Liver (tissue), 9 donors: ENCODE data around the gene RTP5. TPM values are rescaled to one million over a fixed set of nuclear protein-coding genes. Genes with fewer than 3 reads are reported as not detected.

Experiments used
- DNase-seq: peaks from one replicate; pipeline ENCODE4 v3.0.0-alpha.2; 2017; ENCODE audit warnings: low spot score
- H3K27ac ChIP-seq, 2 donors: one replicate each; pipeline ENCODE4 v1.7.0; 2013; ENCODE audit warnings: inconsistent platforms in 2 of 2, low read length in 2 of 2, control low read depth in 1 of 2, low read depth in 1 of 2, mild to moderate bottlenecking in 1 of 2
- H3K27me3 ChIP-seq, 4 donors: one replicate each; pipeline versions ENCODE4 v1.6.1 to v1.7.0; 2013; ENCODE audit warnings: low read length in 3 of 4, inconsistent platforms in 1 of 4, mild to moderate bottlenecking in 1 of 4, moderate library complexity in 1 of 4; ENCODE audit not compliant: control insufficient read depth in 4 of 4, insufficient read depth in 4 of 4
- H3K36me3 ChIP-seq, 4 donors: one replicate each; pipeline versions ENCODE4 v1.6.1 to v1.7.0; 2013; ENCODE audit warnings: low read length in 3 of 4, mild to moderate bottlenecking in 3 of 4, low read depth in 1 of 4, moderate library complexity in 1 of 4; ENCODE audit not compliant: control insufficient read depth in 4 of 4, insufficient read depth in 3 of 4
- H3K4me1 ChIP-seq, 4 donors: one replicate each; pipeline versions ENCODE4 v1.6.1 to v1.7.0; 2013; ENCODE audit warnings: low read length in 3 of 4, mild to moderate bottlenecking in 3 of 4, moderate library complexity in 1 of 4; ENCODE audit not compliant: control insufficient read depth in 4 of 4, insufficient read depth in 4 of 4
- H3K4me3 ChIP-seq, 3 donors: one replicate each; pipeline versions ENCODE4 v1.6.1 to v1.7.0; 2013; ENCODE audit warnings: low read length in 3 of 3, control low read depth in 1 of 3, low read depth in 1 of 3, mild to moderate bottlenecking in 1 of 3
- H3K9ac ChIP-seq, 2 donors: one replicate each; pipeline ENCODE4 v1.7.0; 2013; ENCODE audit warnings: low read length in 2 of 2, mild to moderate bottlenecking in 2 of 2, moderate library complexity in 2 of 2, control low read depth in 1 of 2, low read depth in 1 of 2
- H3K9me3 ChIP-seq, 4 donors: one replicate each; pipeline versions ENCODE4 v1.6.1 to v1.7.0; 2013; ENCODE audit warnings: low read length in 3 of 4; ENCODE audit not compliant: control insufficient read depth in 4 of 4
- ATF3 ChIP-seq: IDR thresholded peaks from 2 replicates; pipeline ENCODE4 v1.6.1; 2016; ENCODE audit warnings: antibody characterized with exemption
- CTCF ChIP-seq: fragments of 150-350 bp; IDR thresholded peaks from 2 replicates; pipeline ENCODE4 v1.5.1; 2017; ENCODE audit warnings: improper control_type of control experiment, low read depth, low read length; ENCODE audit not compliant: missing input control
- EGR1 ChIP-seq, 2 donors: IDR thresholded peaks; 2 replicates each; pipeline ENCODE4 v1.6.1; 2016 to 2018; ENCODE audit warnings: antibody characterized with exemption in 2 of 2, low read depth in 2 of 2
- FOXA1 ChIP-seq: IDR thresholded peaks from 2 replicates; pipeline ENCODE4 v1.6.1; 2016; ENCODE audit warnings: antibody characterized with exemption
- FOXA2 ChIP-seq: IDR thresholded peaks from 2 replicates; pipeline ENCODE4 v1.6.1; 2016; ENCODE audit warnings: antibody characterized with exemption
- GABPA ChIP-seq, 2 donors: IDR thresholded peaks in 1 of 2; conservative IDR thresholded peaks in 1 of 2; 2 replicates each; pipeline ENCODE4 v1.6.1; 2016; ENCODE audit warnings: antibody characterized with exemption in 2 of 2, mild to moderate bottlenecking in 1 of 2, moderate library complexity in 1 of 2
- HNF4A ChIP-seq, 2 donors: conservative IDR thresholded peaks; 2 replicates each; pipeline ENCODE4 v1.6.1; 2016; ENCODE audit warnings: antibody characterized with exemption in 2 of 2, mild to moderate bottlenecking in 2 of 2
- HNF4G ChIP-seq: IDR thresholded peaks from 2 replicates; pipeline ENCODE4 v1.6.1; 2016; ENCODE audit warnings: antibody characterized with exemption
- JUND ChIP-seq, 2 donors: IDR thresholded peaks; 2 replicates each; pipeline ENCODE4 v1.6.1; 2016; ENCODE audit warnings: antibody characterized with exemption in 2 of 2
- NR2F2 ChIP-seq: IDR thresholded peaks from 2 replicates; pipeline ENCODE4 v1.6.1; 2016; ENCODE audit warnings: antibody characterized with exemption
- RAD21 ChIP-seq, 2 donors: IDR thresholded peaks; 2 replicates each; pipeline ENCODE4 v1.6.1; 2016; ENCODE audit warnings: antibody characterized with exemption in 2 of 2, mild to moderate bottlenecking in 2 of 2
- RXRA ChIP-seq, 2 donors: IDR thresholded peaks; 2 replicates each; pipeline ENCODE4 v1.6.1; 2017 to 2018; ENCODE audit warnings: antibody characterized with exemption in 2 of 2, mild to moderate bottlenecking in 1 of 2
- SP1 ChIP-seq: IDR thresholded peaks from 2 replicates; pipeline ENCODE4 v1.6.1; 2018; ENCODE audit warnings: antibody characterized with exemption, mild to moderate bottlenecking
- TAF1 ChIP-seq: conservative IDR thresholded peaks from 2 replicates; pipeline ENCODE4 v1.6.1; 2016; ENCODE audit warnings: antibody characterized with exemption, mild to moderate bottlenecking
- YY1 ChIP-seq: IDR thresholded peaks from 2 replicates; pipeline ENCODE4 v1.6.1; 2016; ENCODE audit warnings: antibody characterized with exemption, mild to moderate bottlenecking
- ZBTB33 ChIP-seq: IDR thresholded peaks from 2 replicates; pipeline ENCODE4 v1.6.1; 2016; ENCODE audit warnings: antibody characterized with exemption
- WGBS: extraction: QIAGEN DNeasy Blood & Tissue Kit; methylation state at CpG from one replicate; pipeline ENCODE4 v1.1.7; 2013; 5-methylcytosine and 5-hydroxymethylcytosine counted together
- polyA plus RNA-seq, 2 donors: library from polyadenylated mRNA; stranded (reverse) in 1 of 2; unstranded in 1 of 2; fragments of 200-250 nt in 1 of 2; fragments of >200 nt in 1 of 2; fragmentation: Nextera tagmentation in 1 of 2; extraction: Ambion mirVana in 1 of 2; gene quantifications; one replicate each; pipeline versions ENCODE4 v1.2.1 to v1.2.3, GENCODE V29; 2013 to 2015
- total RNA-seq, 2 donors: library from RNA; depleted of rRNA; stranded (reverse); fragments of >200 nt; gene quantifications; one replicate each; pipeline ENCODE4 v1.2.3, GENCODE V29; 2014
- TF ChIP-seq, protein P1 (sequence below): IDR thresholded peaks from 2 replicates; pipeline ENCODE4 v1.6.1; 2016; ENCODE audit warnings: antibody characterized with exemption
- donor health status: healthy.
- donor health status: healthy.
- donor health status: healthy.
- donor health status: healthy.
- donor health status: healthy.

RTP5 gene
- total and polyA plus RNA-seq, 4 donors = under 0.01 to 0.03 TPM; not detected in 2

DNA sequence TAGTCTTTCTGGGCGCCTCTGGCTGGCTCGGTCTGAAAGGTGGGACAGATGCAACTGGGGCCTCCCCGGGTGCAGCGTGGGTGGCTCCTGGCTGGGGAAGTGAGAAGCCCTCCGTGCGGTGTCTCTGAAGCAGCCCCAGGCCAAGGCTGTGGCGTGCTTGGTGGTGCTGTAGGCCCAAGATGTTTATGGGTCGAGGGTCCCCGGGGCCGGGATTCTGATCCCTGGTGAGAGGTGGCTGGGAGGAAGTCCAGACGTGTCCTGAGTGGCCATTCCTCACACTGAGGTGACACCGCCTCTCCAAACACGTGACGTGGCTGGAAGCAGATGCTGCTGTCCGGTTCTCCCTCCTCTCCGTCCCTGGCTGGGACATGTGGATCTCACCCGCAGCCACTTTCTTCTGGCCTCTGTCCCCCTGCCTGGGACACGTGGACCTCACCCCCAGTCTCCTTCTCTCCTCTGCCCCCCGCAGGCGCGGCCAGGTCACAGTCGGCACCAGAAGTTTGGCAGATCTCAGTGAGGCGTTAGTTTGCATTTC, 12.6 kb downstream of the RTP5 start (continued):
- TF ChIP-seq, protein P1, sequence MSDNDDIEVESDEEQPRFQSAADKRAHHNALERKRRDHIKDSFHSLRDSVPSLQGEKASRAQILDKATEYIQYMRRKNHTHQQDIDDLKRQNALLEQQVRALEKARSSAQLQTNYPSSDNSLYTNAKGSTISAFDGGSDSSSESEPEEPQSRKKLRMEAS = peak; percentile 74
- TF ChIP-seq RAD21 (IDR thresholded peaks at IDR 0.05) (peak in 1 of 2 donors; percentile 17), HNF4G (no peak), FOXA2 (no peak), NR2F2 (no peak), GABPA (IDR thresholded peaks at IDR 0.05 in 1 of 2, conservative IDR thresholded peaks at IDR 0.05 in 1 of 2) (no peak), YY1 (peak; percentile 54), TAF1 (peak; percentile 48), CTCF (no peak)

- Histone ChIP-seq H3K36me3 (no peaks in the 10 kb centered on the region), H3K9me3 (no peaks in the 10 kb centered on the region), H3K4me3 (no peak overlapping the region), H3K4me1 (peaks cover 4 to 31% (median 17%) of the 10 kb centered on the region in 4 donors), H3K9ac (no peak overlapping the region), H3K27me3 (no peaks in the 10 kb centered on the region), H3K27ac (no peak overlapping the region)
- no peak for DNase-seq
- 96% methylated on average over 8 of the region's 8 CpGs for WGBS
- TF ChIP-seq ZBTB33 = no peak
- TF ChIP-seq NR2F2 = no peak
- no peak for TF ChIP-seq HNF4G
- TF ChIP-seq HNF4A (conservative IDR thresholded peaks at IDR 0.05) = no peak
- TF ChIP-seq RAD21 (IDR thresholded peaks at IDR 0.05) = no peak
- TF ChIP-seq JUND (IDR thresholded peaks at IDR 0.05) = no peak
- no peak for TF ChIP-seq ATF3
- no peak for TF ChIP-seq RXRA (IDR thresholded peaks at IDR 0.05)
- no peak for TF ChIP-seq EGR1 (IDR thresholded peaks at IDR 0.05; ENCODE audit: low read depth in 2 of 2)
- TF ChIP-seq SP1 = no peak
- TF ChIP-seq YY1 = no peak
- TF ChIP-seq CTCF = no peak
- TF ChIP-seq FOXA1 = no peak
Observed at GRCh38 chr2:241884951-241885290, 15.4 kb downstream of the RTP5 start.
